ENCODE measurements around the gene PRXL2A. TPM values are rescaled to one million over a fixed set of nuclear protein-coding genes. Genes with fewer than 3 reads are reported as not detected.

PRXL2A gene
- total RNA-seq, 4 donors from 2014 or later: 68.0 to 185 (median 103) TPM

DNA sequence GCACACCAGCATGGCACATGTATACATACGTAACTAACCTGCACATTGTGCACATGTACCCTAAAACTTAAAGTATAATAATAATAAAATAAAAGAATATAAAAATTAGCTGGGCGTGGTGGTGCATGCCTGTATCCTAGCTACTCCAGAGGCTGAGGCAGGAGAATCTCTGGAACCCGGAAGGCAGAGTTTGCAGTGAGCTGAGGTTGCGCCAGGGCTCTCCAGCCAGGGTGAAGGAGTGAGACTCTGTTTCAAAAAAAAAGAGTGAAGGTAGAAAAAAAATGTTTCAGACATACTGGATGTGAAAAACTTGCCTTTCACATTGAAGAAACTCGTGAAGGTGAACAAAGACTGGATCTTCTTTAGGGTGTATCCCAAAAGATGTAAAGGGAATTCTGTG, 72.5 kb downstream of the PRXL2A start:
- Histone ChIP-seq H3K4me1 (peaks cover 21 to 78% (median 49%) of the 10 kb centered on the region in 3 donors), H3K36me3 (peaks cover 0 to 55% (median 0%) of the 10 kb centered on the region in 3 donors), H3K27me3 (no peaks in the 10 kb centered on the region), H3K4me3 (no peak overlapping the region), H3K27ac (no peak overlapping the region), H3K9me3 (no peaks in the 10 kb centered on the region)
- 81 to 92% methylated on average over 5 of the region's 5 CpGs for WGBS, 2 donors
- intact Hi-C loops (cut with DNase I): no loop called here
- DNase-seq: no peak
- TF ChIP-seq, protein P1, sequence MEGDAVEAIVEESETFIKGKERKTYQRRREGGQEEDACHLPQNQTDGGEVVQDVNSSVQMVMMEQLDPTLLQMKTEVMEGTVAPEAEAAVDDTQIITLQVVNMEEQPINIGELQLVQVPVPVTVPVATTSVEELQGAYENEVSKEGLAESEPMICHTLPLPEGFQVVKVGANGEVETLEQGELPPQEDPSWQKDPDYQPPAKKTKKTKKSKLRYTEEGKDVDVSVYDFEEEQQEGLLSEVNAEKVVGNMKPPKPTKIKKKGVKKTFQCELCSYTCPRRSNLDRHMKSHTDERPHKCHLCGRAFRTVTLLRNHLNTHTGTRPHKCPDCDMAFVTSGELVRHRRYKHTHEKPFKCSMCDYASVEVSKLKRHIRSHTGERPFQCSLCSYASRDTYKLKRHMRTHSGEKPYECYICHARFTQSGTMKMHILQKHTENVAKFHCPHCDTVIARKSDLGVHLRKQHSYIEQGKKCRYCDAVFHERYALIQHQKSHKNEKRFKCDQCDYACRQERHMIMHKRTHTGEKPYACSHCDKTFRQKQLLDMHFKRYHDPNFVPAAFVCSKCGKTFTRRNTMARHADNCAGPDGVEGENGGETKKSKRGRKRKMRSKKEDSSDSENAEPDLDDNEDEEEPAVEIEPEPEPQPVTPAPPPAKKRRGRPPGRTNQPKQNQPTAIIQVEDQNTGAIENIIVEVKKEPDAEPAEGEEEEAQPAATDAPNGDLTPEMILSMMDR (IDR thresholded peaks at IDR 0.05): no peak
- TF ChIP-seq POLR2A (IDR thresholded peaks at IDR 0.05): no peak

DNA sequence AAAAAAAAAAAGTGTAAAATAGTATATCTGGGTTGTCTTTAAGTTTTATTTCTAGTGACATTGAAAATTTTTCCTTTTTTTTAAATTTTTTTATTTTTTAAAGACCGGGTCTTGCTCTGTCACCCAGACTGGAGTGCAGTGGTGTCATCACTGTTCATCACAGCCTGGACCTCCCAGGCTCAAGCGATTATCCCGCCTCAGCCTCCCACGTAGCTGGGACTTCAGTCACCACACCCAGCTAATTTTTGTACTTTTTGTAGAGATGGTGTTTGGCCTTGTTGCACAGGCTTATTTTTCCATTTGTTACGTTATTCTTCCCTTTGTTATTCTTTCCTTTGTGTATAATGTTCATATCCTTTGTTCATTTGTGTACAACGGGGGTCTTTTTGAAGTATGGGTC, 75.9 kb downstream of the PRXL2A start:
- Histone ChIP-seq H3K4me1 (peaks cover 43 to 86% (median 58%) of the 10 kb centered on the region in 3 donors), H3K9me3 (no peaks in the 10 kb centered on the region), H3K36me3 (peaks cover under 1 to 56% (median 3%) of the 10 kb centered on the region in 3 donors), H3K27ac (peak overlapping the region in 3 of 4 donors; percentile 38 to 74 (median 69)), H3K4me3 (no peak overlapping the region), H3K27me3 (no peaks in the 10 kb centered on the region)
- 57 to 59% methylated on average over 6 of the region's 6 CpGs for WGBS, 2 donors
- intact Hi-C loops (cut with DNase I): no loop called here
- no peak for TF ChIP-seq POLR2A (IDR thresholded peaks at IDR 0.05)
- TF ChIP-seq, protein P1 (IDR thresholded peaks at IDR 0.05): no peak
- no peak for DNase-seq

GRCh38 chr10:80484676-80485075, 76.3 kb downstream of the PRXL2A start:
- no peak for DNase-seq
- peaks cover 4 to 60% (median 6%) of the 10 kb centered on the region in 3 donors for H3K36me3 ChIP-seq
- H3K27me3 ChIP-seq: no peaks in the 10 kb centered on the region
- no peak overlapping the region for H3K4me3 ChIP-seq
- peaks cover 47 to 90% (median 62%) of the 10 kb centered on the region in 3 donors for H3K4me1 ChIP-seq
- no peak for TF ChIP-seq POLR2A (IDR thresholded peaks at IDR 0.05)
- TF ChIP-seq, protein P1 (IDR thresholded peaks at IDR 0.05): no peak
- intact Hi-C loops (cut with DNase I): no loop called here
- H3K9me3 ChIP-seq: no peaks in the 10 kb centered on the region
- H3K27ac ChIP-seq: peak overlapping the region in 3 of 4 donors; percentile 38 to 74 (median 69)

GRCh38 chr10:80485076-80485945, 77.0 kb downstream of the PRXL2A start:
- H3K27ac ChIP-seq: peak overlapping the region; percentile 9 to 74 (median 70)
- intact Hi-C loops (cut with DNase I): no loop called here
- peaks cover 9 to 64% (median 11%) of the 10 kb centered on the region in 3 donors for H3K36me3 ChIP-seq
- H3K9me3 ChIP-seq: no peaks in the 10 kb centered on the region
- WGBS, 2 donors: 70 to 73% methylated on average over 8 to 9 of the region's 10 CpGs
- no peaks in the 10 kb centered on the region for H3K27me3 ChIP-seq
- TF ChIP-seq, protein P1 (IDR thresholded peaks at IDR 0.05): no peak
- no peak for TF ChIP-seq POLR2A (IDR thresholded peaks at IDR 0.05)
- H3K4me1 ChIP-seq: peaks cover 48 to 96% (median 62%) of the 10 kb centered on the region in 3 donors
- H3K4me3 ChIP-seq: no peak overlapping the region
- DNase-seq: no peak

Measured in esophagus squamous epithelium (tissue), 5 donors.